D721Med (cell line): ENCODE data around the gene FAIM.
"Not testable (repeated sequence)": the region's sequence is repeated elsewhere in the genome, so short reads cannot be mapped to it uniquely, and the experiment has no call there.

Experiments
- DNase-seq: peaks from one replicate; pipeline ENCODE4 v3.0.0; 2011; ENCODE audit warnings: low spot score; ENCODE audit not compliant: insufficient read length
- FAIRE-seq: peaks from 2 replicates; lab custom pipeline; 2011; peaks lifted over from hg19 to GRCh38; lab: Jason Lieb, UNC
- CTCF ChIP-seq: IDR thresholded peaks from 2 replicates; pipeline ENCODE4 v1.5.1; 2012; ENCODE audit warnings: mild to moderate bottlenecking, control low read depth; ENCODE audit not compliant: insufficient read depth; ENCODE audit errors: missing control alignments

FAIM gene

GRCh38 chr3:138657508-138657907 is 48.9 kb downstream of the FAIM start:
- no peak for FAIRE-seq
- DNase-seq: no peak
- TF ChIP-seq CTCF: no peak

DNA sequence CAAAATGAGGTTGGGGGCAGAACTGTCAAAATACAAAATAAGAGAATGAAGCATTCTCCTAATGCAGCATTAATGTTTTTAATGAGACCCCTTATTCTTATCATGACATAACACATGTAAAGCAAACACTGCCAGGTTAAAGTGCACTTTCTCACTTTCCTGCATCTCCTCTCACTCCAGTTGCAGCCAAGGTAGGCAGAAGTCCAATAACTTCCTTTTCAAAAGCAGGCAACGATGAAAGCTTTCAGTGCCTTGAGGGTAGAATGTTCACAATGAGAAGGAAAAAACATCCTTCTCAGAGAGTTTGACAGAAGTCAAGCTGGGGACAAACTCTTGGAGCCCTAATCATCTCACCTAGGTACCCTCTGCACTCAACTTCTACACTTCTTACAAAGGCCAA is 59.5 kb downstream of the FAIM start:
- DNase-seq (no peak), FAIRE-seq (no peak)
- no peak for TF ChIP-seq CTCF

- DNase-seq: no peak
- TF ChIP-seq CTCF: no peak
- no peak for FAIRE-seq
Measured at GRCh38 chr3:138670407-138670806, 61.8 kb downstream of the FAIM start.

GRCh38 chr3:138673641-138674530 is 65.3 kb downstream of the FAIM start:
- DNase-seq (no peak), FAIRE-seq (no peak)

GRCh38 chr3:138675393-138675792 is 66.8 kb downstream of the FAIM start:
- FAIRE-seq (no peak), DNase-seq (no peak)
- no peak for TF ChIP-seq CTCF

More at GRCh38 chr3:138673641-138674530, 65.3 kb downstream of the FAIM start:
- TF ChIP-seq CTCF: no peak

DNA sequence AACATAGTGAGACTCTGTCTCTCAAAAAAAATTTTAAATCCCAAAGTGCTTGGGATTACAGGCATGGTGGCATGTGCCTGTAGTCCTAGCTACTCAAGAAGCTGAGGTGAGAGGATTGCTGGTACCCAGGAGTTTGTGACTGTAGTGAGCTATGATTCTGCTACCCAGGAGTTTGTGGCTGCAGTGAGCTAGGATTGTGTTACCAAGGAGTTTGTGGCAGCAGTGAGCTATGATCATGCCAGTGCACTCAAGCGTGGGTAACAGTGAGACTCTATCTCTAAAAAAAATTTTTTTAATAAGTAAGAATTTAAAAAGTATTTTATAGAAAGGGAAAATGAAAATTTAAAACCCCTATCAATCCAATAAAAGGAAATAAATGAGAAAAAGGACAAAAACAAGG is 69.5 kb downstream of the FAIM start:
- no peak for TF ChIP-seq CTCF
- DNase-seq: no peak
- no peak for FAIRE-seq

GRCh38 chr3:138678874-138679392 is 70.4 kb downstream of the FAIM start:
- DNase-seq (no peak), FAIRE-seq (no peak)
- TF ChIP-seq CTCF: no peak

- FAIRE-seq: not testable (repeated sequence)
Measured at GRCh38 chr3:138680974-138681373, 72.4 kb downstream of the FAIM start.

More at GRCh38 chr3:138680974-138681373, 72.4 kb downstream of the FAIM start:
- DNase-seq: not testable (repeated sequence)
